ENCODE data around the gene MBTPS2. TPM values are rescaled to one million over a fixed set of nuclear protein-coding genes. Genes with fewer than 3 reads are reported as not detected.
"Not testable (repeated sequence)": the region's sequence is repeated elsewhere in the genome, so short reads cannot be mapped to it uniquely, and the experiment has no call there.

MBTPS2 gene
- total and polyA plus RNA-seq, 10 donors: 1.0 to 13.3 (median 10.3) TPM

DNA sequence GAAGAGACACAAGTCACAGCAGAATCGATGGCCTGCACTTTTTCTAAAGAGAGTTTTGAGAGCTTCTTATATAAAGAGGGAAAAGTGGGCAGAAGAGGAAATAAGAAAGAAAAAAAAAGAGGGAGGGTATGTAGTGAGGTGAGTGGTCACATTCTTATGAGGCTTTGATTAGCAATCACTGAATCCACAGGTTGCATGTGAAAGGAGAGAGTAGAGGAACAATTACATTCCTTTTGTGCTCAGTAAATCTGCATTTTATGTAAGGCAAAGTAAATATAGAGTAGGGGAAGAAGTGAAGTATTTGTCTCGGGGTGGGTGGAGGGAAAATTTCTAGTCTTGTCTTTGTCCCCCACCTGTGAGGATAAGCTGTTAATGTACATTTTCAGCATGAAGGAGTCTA lies 26.8 kb upstream of the MBTPS2 start:
- no peak overlapping the region for H3K4me3 ChIP-seq
- WGBS, 5 donors: 67 to 76% (median 72%) methylated on average over 2 of the region's 2 CpGs

DNA sequence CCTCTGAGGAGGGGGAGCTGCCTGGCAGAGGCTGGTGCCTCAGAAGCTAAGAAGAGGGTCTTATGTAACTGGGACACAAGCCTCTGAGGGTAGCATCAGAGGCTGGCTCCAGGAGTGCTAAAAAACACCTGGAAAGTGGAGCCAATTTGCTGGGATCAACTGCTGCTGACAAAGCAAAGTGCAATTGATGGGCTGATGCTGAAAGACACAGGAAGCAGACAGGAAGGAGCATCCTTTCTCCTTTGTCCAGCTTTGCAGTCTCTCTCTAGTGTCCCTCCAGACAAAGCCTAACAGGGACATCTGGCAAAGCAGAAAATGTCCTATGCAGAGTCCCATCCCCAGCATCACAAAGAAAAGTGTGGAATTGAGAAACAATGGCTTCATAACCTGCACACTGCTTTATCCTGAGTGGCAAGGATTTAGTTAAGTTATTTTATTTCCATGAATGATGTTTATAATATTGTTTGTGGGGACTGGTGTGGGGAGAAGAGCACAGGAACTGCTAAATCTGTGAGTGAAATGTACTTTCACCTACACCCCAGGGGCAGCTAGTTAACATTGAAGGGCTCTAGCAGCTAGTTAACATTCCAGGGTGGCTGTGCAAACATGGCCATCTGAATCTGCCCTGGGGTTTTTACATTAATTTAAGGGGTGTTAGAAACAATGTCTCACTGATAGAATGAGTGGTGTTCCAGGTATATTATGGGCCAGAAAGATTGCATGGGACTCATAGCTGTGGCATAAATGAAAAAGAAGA lies 25.6 kb upstream of the MBTPS2 start:
- Histone ChIP-seq H3K4me1 (no peaks in the 10 kb centered on the region), H3K27me3 (replicated peaks in 1 of 7) (no peaks in the 10 kb centered on the region), H3K4me3 (no peak overlapping the region), H3K9me3 (peaks cover 0 to 6% (median 0%) of the 10 kb centered on the region in 8 donors), H3K27ac (no peak overlapping the region), H3K36me3 (no peaks in the 10 kb centered on the region)
- TF ChIP-seq POLR2AphosphoS5 (IDR thresholded peaks at IDR 0.05) (no peak), POLR2A (IDR thresholded peaks at IDR 0.05) (no peak)
- TF ChIP-seq, protein P1, sequence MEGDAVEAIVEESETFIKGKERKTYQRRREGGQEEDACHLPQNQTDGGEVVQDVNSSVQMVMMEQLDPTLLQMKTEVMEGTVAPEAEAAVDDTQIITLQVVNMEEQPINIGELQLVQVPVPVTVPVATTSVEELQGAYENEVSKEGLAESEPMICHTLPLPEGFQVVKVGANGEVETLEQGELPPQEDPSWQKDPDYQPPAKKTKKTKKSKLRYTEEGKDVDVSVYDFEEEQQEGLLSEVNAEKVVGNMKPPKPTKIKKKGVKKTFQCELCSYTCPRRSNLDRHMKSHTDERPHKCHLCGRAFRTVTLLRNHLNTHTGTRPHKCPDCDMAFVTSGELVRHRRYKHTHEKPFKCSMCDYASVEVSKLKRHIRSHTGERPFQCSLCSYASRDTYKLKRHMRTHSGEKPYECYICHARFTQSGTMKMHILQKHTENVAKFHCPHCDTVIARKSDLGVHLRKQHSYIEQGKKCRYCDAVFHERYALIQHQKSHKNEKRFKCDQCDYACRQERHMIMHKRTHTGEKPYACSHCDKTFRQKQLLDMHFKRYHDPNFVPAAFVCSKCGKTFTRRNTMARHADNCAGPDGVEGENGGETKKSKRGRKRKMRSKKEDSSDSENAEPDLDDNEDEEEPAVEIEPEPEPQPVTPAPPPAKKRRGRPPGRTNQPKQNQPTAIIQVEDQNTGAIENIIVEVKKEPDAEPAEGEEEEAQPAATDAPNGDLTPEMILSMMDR (IDR thresholded peaks at IDR 0.05 in 8 of 11, conservative IDR thresholded peaks at IDR 0.05 in 3 of 11): no peak
- DNase-seq: no peak
- intact Hi-C loops (cut with DNase I; ENCODE audit: low total_unique reads): no loop called here

More for the DNA sequence above, 26.8 kb upstream of the MBTPS2 start:
- Histone ChIP-seq H3K9me3 (peaks cover 0 to 6% (median 0%) of the 10 kb centered on the region in 8 donors), H3K27me3 (replicated peaks in 1 of 7) (no peaks in the 10 kb centered on the region), H3K36me3 (no peaks in the 10 kb centered on the region), H3K27ac (no peak overlapping the region), H3K4me1 (no peaks in the 10 kb centered on the region)
- no peak for DNase-seq
- intact Hi-C loops (cut with DNase I; ENCODE audit: low total_unique reads): no loop called here
- TF ChIP-seq POLR2A (IDR thresholded peaks at IDR 0.05) (no peak), POLR2AphosphoS5 (IDR thresholded peaks at IDR 0.05) (no peak)
- TF ChIP-seq, protein P1 (IDR thresholded peaks at IDR 0.05 in 8 of 11, conservative IDR thresholded peaks at IDR 0.05 in 3 of 11): no peak

DNA sequence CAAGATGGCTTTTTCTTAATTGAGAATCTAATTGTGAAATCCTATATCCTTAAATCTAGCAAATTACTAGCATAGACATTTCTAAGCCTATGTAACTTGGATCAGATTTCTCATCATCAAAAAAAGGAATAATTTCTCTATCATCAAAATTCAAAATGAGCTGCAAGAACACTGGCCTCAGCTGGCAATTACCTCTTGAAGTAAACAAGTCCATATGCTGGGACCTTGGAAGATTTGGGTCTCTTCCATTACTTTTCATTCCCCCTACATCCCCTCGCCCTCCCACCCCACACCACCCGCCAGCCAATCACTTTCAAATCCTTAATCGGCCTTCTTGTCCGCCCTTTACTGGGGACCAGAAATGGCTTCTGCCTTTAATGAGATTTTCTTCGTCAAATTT lies 23.3 kb upstream of the MBTPS2 start:
- H3K27me3 ChIP-seq (replicated peaks in 1 of 7): no peaks in the 10 kb centered on the region
- no peak for DNase-seq
- no peaks in the 10 kb centered on the region for H3K36me3 ChIP-seq
- WGBS, 5 donors: 79 to 92% (median 88%) methylated on average over 5 of the region's 5 CpGs
- H3K4me3 ChIP-seq: no peak overlapping the region
- peaks cover 0 to 10% (median 0%) of the 10 kb centered on the region in 8 donors for H3K9me3 ChIP-seq
- no peaks in the 10 kb centered on the region for H3K4me1 ChIP-seq
- no peak overlapping the region for H3K27ac ChIP-seq
- intact Hi-C loops (cut with DNase I; ENCODE audit: low total_unique reads): no loop called here
- TF ChIP-seq, protein P1 (IDR thresholded peaks at IDR 0.05 in 8 of 11, conservative IDR thresholded peaks at IDR 0.05 in 3 of 11): no peak
- no peak for TF ChIP-seq POLR2AphosphoS5 (IDR thresholded peaks at IDR 0.05)
- no peak for TF ChIP-seq POLR2A (IDR thresholded peaks at IDR 0.05)

DNA sequence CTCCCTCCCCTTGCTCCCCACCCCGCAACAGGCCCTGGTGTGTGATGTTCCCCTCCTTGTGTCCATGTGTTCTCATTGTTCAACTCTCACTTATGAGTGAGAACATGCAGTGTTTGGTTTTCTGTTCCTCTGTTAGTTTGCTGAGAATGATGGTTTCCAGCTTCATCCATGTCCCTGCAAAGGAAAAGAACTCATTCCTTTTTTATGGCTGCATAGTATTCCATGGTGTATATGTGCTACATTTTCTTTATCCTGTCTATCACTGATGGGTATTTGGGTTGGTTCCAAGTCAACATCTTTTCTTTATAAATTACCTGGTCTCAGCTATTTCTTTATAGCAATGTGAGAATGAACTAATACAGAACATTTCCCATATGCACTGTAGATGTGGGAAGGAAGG lies 19.2 kb upstream of the MBTPS2 start:
- H3K9me3 ChIP-seq; DNase-seq; H3K27me3 ChIP-seq (replicated peaks in 1 of 7); H3K4me1 ChIP-seq; H3K4me3 ChIP-seq; H3K36me3 ChIP-seq; H3K27ac ChIP-seq; intact Hi-C loops (cut with DNase I; ENCODE audit: low total_unique reads): not testable (repeated sequence)
- 84 to 100% (median 91%) methylated on average over 1 of the region's 1 CpG for WGBS, 5 donors
